Vagina (tissue), 2 donors: ENCODE data around the gene DBP. TPM values are rescaled to one million over a fixed set of nuclear protein-coding genes. Genes with fewer than 3 reads are reported as not detected.

Experiments used
- DNase-seq, 2 donors: peaks; one replicate each; pipeline ENCODE4 v3.0.0-alpha.2; 2017; ENCODE audit errors: extremely low spot score in 2 of 2
- H3K27ac ChIP-seq: fragments of 200-600 bp; sonication (generic); one replicate; pipeline ENCODE4 v1.5.1; 2019
- H3K27me3 ChIP-seq: fragments of 200-600 bp; sonication (generic); one replicate; pipeline ENCODE4 v1.5.1; 2019
- H3K36me3 ChIP-seq, 2 donors: fragments of 200-600 bp; sonication (generic); one replicate each; pipeline ENCODE4 v1.5.1; 2017 to 2019
- H3K4me1 ChIP-seq: fragments of 200-600 bp; sonication (generic); one replicate; pipeline ENCODE4 v1.5.1; 2019
- H3K4me3 ChIP-seq, 2 donors: fragments of 200-600 bp; sonication (generic); 1 replicate in 1 of 2; 2 replicates in 1 of 2; pipeline ENCODE4 v1.5.1; 2016 to 2019
- H3K9me3 ChIP-seq: fragments of 200-600 bp; sonication (generic); one replicate; pipeline ENCODE4 v1.5.1; 2019
- CTCF ChIP-seq, 3 experiments: fragments of 450-650 bp in 2 of 3; fragments of 200-600 bp in 1 of 3; sonication (generic) in 1 of 3; IDR thresholded peaks; one replicate each; pipeline ENCODE4 v1.5.1; 2017 to 2019; ENCODE audit warnings: antibody characterized with exemption in 3 of 3, mild to moderate bottlenecking in 2 of 3, moderate library complexity in 2 of 3
- POLR2A ChIP-seq, 2 donors: fragments of 450-650 bp; IDR thresholded peaks; one replicate each; pipeline ENCODE4 v1.6.1; 2017; ENCODE audit warnings: antibody characterized with exemption in 2 of 2, mild to moderate bottlenecking in 2 of 2, moderate library complexity in 2 of 2
- POLR2AphosphoS5 ChIP-seq, 2 donors: sonication (generic); formaldehyde crosslinking; IDR thresholded peaks; one replicate each; pipeline ENCODE4 v1.9.0; 2017; ENCODE audit warnings: antibody characterized with exemption in 2 of 2, mild to moderate bottlenecking in 2 of 2, low read depth in 1 of 2; ENCODE audit not compliant: insufficient read depth in 1 of 2
- intact Hi-C: fragments of 100-400 bp; cut with DNase I; formaldehyde crosslinking; loops from one replicate; pipeline ENCODE4 v1.15.1; 2023
- total RNA-seq: library from RNA; depleted of rRNA; stranded (reverse); fragments of >200 nt; gene quantifications from one replicate; pipeline ENCODE4 v1.2.3, GENCODE V29; 2016

The DBP gene
- total RNA-seq, 1 donor from 2014 or later: 4.9 TPM

- DNase-seq: no peak
- H3K4me1 ChIP-seq: peaks cover 52% of the 10 kb centered on the region
- H3K9me3 ChIP-seq: no peaks in the 10 kb centered on the region
- TF ChIP-seq CTCF (IDR thresholded peaks at IDR 0.05) (no peak), POLR2AphosphoS5 (IDR thresholded peaks at IDR 0.05; ENCODE audit: insufficient read depth in 1 of 2, low read depth in 1 of 2) (no peak), POLR2A (IDR thresholded peaks at IDR 0.05) (no peak)
- intact Hi-C loops: no loop called here
- no peaks in the 10 kb centered on the region for H3K27me3 ChIP-seq
- peaks cover 0 to 5% of the 10 kb centered on the region in 2 donors for H3K36me3 ChIP-seq
- no peak overlapping the region for H3K27ac ChIP-seq
- no peak overlapping the region for H3K4me3 ChIP-seq
These were observed 9.8 kb downstream of the DBP start for GRCh38 chr19:48627201-48627864.

- Histone ChIP-seq H3K4me3 (no peak overlapping the region), H3K9me3 (no peaks in the 10 kb centered on the region), H3K27me3 (no peaks in the 10 kb centered on the region), H3K4me1 (peaks cover 38% of the 10 kb centered on the region), H3K36me3 (peaks cover 0 to 4% of the 10 kb centered on the region in 2 donors), H3K27ac (no peak overlapping the region)
- DNase-seq: no peak
- no peak for TF ChIP-seq CTCF (IDR thresholded peaks at IDR 0.05)
- intact Hi-C loops: no loop called here
These were observed 11.3 kb downstream of the DBP start for GRCh38 chr19:48625891-48626327.

- H3K27ac ChIP-seq: peak overlapping the region; percentile 84
- H3K27me3 ChIP-seq: no peaks in the 10 kb centered on the region
- no peaks in the 10 kb centered on the region for H3K36me3 ChIP-seq
- intact Hi-C loops: no loop called here
- TF ChIP-seq POLR2A (IDR thresholded peaks at IDR 0.05) (no peak), CTCF (IDR thresholded peaks at IDR 0.05) (no peak)
- DNase-seq: peak in 1 of 2 donors; percentile 88
- no peaks in the 10 kb centered on the region for H3K9me3 ChIP-seq
- H3K4me1 ChIP-seq: peaks cover 33% of the 10 kb centered on the region
- H3K4me3 ChIP-seq: peak overlapping the region; percentile 19 to 39
These were observed 12.1 kb downstream of the DBP start for GRCh38 chr19:48624791-48625723.

- intact Hi-C loops: no loop called here
- peak; percentile 75 to 77 for TF ChIP-seq POLR2AphosphoS5 (IDR thresholded peaks at IDR 0.05; ENCODE audit: insufficient read depth in 1 of 2, low read depth in 1 of 2)
- TF ChIP-seq CTCF (IDR thresholded peaks at IDR 0.05): no peak
- no peak for TF ChIP-seq POLR2A (IDR thresholded peaks at IDR 0.05)
- peak overlapping the region; percentile 19 to 39 for H3K4me3 ChIP-seq
These were observed 13.0 kb downstream of the DBP start for GRCh38 chr19:48624067-48624594.

More at GRCh38 chr19:48624067-48624594, 13.0 kb downstream of the DBP start:
- Histone ChIP-seq H3K27me3 (no peaks in the 10 kb centered on the region), H3K9me3 (no peaks in the 10 kb centered on the region), H3K27ac (peak overlapping the region; percentile 84), H3K4me1 (peaks cover 33% of the 10 kb centered on the region), H3K36me3 (no peaks in the 10 kb centered on the region)
- no peak for DNase-seq
